ENCODE results near the gene KCTD2.
"Not testable (repeated sequence)": the region's sequence is repeated elsewhere in the genome, so short reads cannot be mapped to it uniquely, and the experiment has no call there.

KCTD2 gene

GRCh38 chr17:75065562-75066151, 18.6 kb downstream of the KCTD2 start:
- no peaks in the 10 kb centered on the region for H3K27me3 ChIP-seq (ENCODE audit: control insufficient read depth, insufficient read depth, low read length)
- H3K36me3 ChIP-seq (ENCODE audit: control insufficient read depth, insufficient read depth, low read length) = peaks cover 12% of the 10 kb centered on the region
- no CpG with 5 or more reads among the region's 6 CpGs for WGBS (ENCODE audit: insufficient coverage, insufficient read length)

DNA sequence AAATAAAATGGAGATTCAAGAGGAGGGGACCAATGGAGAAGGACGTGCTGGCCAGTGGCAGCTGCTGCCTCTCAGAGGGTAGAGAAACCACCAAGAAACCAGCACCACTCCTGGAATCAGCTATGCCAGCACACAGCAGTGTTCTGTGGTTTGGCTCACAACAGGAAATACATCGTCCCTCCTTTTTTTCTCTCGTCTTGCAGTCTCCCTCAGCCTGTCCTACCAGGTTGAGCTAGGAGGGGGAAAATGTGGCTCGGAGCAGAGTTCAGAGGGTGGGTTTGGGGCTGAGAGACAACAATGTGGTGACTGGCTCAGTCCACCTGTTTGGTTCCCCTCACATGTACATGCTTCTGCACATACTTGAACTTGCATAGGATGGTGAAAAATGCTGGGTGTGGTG, 20.8 kb downstream of the KCTD2 start:
- H3K27ac ChIP-seq (ENCODE audit: low read length) = no peak overlapping the region
- H3K9me3 ChIP-seq (ENCODE audit: control insufficient read depth, insufficient read depth, low read length) = no peaks in the 10 kb centered on the region
- H3K4me3 ChIP-seq (ENCODE audit: low read length) = no peak overlapping the region
- no peak for DNase-seq (ENCODE audit: low read depth, low spot score)
- H3K27me3 ChIP-seq (ENCODE audit: control insufficient read depth, insufficient read depth, low read length) = no peaks in the 10 kb centered on the region
- no peaks in the 10 kb centered on the region for H3K4me1 ChIP-seq (ENCODE audit: control insufficient read depth, insufficient read depth, low read length)
- H3K36me3 ChIP-seq (ENCODE audit: control insufficient read depth, insufficient read depth, low read length) = peaks cover 8% of the 10 kb centered on the region
- WGBS (ENCODE audit: insufficient coverage, insufficient read length) = no CpG with 5 or more reads among the region's 4 CpGs

More at GRCh38 chr17:75065562-75066151, 18.6 kb downstream of the KCTD2 start:
- Histone ChIP-seq H3K9me3 (ENCODE audit: control insufficient read depth, insufficient read depth, low read length) (no peaks in the 10 kb centered on the region), H3K27ac (ENCODE audit: low read length) (no peak overlapping the region), H3K4me3 (ENCODE audit: low read length) (no peak overlapping the region), H3K4me1 (ENCODE audit: control insufficient read depth, insufficient read depth, low read length) (no peaks in the 10 kb centered on the region)
- no peak for DNase-seq (ENCODE audit: low read depth, low spot score)

GRCh38 chr17:75068750-75069149, 21.7 kb downstream of the KCTD2 start:
- H3K9me3 ChIP-seq (ENCODE audit: control insufficient read depth, insufficient read depth, low read length) = no peaks in the 10 kb centered on the region
- H3K4me3 ChIP-seq (ENCODE audit: low read length) = no peak overlapping the region
- no peak overlapping the region for H3K27ac ChIP-seq (ENCODE audit: low read length)
- no peak for DNase-seq (ENCODE audit: low read depth, low spot score)
- no peaks in the 10 kb centered on the region for H3K27me3 ChIP-seq (ENCODE audit: control insufficient read depth, insufficient read depth, low read length)
- no peaks in the 10 kb centered on the region for H3K4me1 ChIP-seq (ENCODE audit: control insufficient read depth, insufficient read depth, low read length)
- WGBS (ENCODE audit: insufficient coverage, insufficient read length) = no CpG with 5 or more reads among the region's 8 CpGs
- no peaks in the 10 kb centered on the region; the same call in 1 of the 2 replicates for H3K36me3 ChIP-seq (ENCODE audit: control insufficient read depth, insufficient read depth, low read length)

GRCh38 chr17:75069783-75070182, 22.8 kb downstream of the KCTD2 start:
- no peak for DNase-seq (ENCODE audit: low read depth, low spot score)
- WGBS (ENCODE audit: insufficient coverage, insufficient read length) = no CpG with 5 or more reads among the region's 2 CpGs
- Histone ChIP-seq H3K4me1 (ENCODE audit: control insufficient read depth, insufficient read depth, low read length) (no peaks in the 10 kb centered on the region), H3K4me3 (ENCODE audit: low read length) (no peak overlapping the region), H3K36me3 (ENCODE audit: control insufficient read depth, insufficient read depth, low read length) (no peaks in the 10 kb centered on the region), H3K27ac (ENCODE audit: low read length) (no peak overlapping the region), H3K9me3 (ENCODE audit: control insufficient read depth, insufficient read depth, low read length) (no peaks in the 10 kb centered on the region), H3K27me3 (ENCODE audit: control insufficient read depth, insufficient read depth, low read length) (no peaks in the 10 kb centered on the region)

DNA sequence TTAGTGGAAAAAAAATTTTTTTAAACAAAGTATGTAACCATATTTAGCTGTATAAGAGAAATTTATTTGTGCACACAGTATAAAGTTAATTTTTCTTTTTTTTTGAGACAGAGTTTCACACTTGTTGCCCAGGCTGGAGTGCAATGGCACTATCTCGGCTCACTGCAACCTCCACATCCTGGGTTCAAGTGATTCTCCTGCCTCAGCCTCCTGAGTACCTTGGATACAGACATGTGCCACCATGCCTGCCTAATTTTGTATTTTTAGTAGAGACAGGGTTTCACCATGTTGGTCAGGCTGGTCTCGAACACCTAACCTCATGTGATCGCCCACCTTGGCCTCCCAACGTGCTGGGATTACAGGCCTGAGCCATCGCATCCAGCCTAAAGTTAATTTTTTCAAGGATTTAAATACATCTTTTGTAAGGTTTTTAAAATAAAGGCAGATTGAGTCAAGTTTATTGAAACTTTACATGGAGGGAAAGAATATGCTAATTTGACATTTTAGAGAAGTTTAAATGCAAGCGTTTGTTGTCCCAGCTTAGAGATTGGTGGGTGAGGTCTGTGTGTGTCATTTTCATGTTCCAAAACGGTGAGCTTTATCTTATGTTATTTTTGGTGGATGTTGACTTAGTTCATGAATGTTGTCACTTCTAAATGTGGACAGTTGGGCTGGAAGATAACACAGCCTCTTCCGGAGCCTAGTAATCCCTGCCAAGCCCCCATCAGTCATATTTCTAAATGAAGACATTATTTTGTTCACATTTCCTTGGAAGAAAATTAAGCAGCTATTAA, 24.6 kb downstream of the KCTD2 start:
- H3K27me3 ChIP-seq (ENCODE audit: control insufficient read depth, insufficient read depth, low read length); H3K27ac ChIP-seq (ENCODE audit: low read length); H3K36me3 ChIP-seq (ENCODE audit: control insufficient read depth, insufficient read depth, low read length); H3K4me3 ChIP-seq (ENCODE audit: low read length); H3K4me1 ChIP-seq (ENCODE audit: control insufficient read depth, insufficient read depth, low read length); H3K9me3 ChIP-seq (ENCODE audit: control insufficient read depth, insufficient read depth, low read length); DNase-seq (ENCODE audit: low read depth, low spot score): not testable (repeated sequence)
- no CpG with 5 or more reads among the region's 8 CpGs for WGBS (ENCODE audit: insufficient coverage, insufficient read length)

DNA sequence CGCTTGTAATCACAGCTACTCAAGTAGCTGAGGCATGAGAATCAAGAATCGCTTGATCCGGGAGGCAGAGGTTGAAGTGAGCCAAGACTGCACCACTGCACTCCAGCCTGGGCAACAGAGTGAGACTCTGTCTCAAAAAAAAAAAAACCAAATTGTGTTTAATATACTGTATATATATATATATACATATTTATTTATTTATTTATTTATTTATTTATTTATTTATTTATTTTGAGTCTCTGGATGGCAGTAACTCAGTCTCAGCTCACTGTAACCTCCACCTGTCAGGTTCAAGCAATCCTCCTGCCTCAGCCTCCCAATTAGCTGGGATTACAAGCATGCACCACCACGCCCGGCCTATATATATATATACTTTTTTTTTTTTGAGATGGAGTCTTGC, 25.9 kb downstream of the KCTD2 start:
- not testable (repeated sequence) for H3K9me3 ChIP-seq (ENCODE audit: control insufficient read depth, insufficient read depth, low read length); DNase-seq (ENCODE audit: low read depth, low spot score); H3K4me3 ChIP-seq (ENCODE audit: low read length); H3K27me3 ChIP-seq (ENCODE audit: control insufficient read depth, insufficient read depth, low read length); H3K27ac ChIP-seq (ENCODE audit: low read length); H3K36me3 ChIP-seq (ENCODE audit: control insufficient read depth, insufficient read depth, low read length); H3K4me1 ChIP-seq (ENCODE audit: control insufficient read depth, insufficient read depth, low read length)
- WGBS (ENCODE audit: insufficient coverage, insufficient read length) = no CpG with 5 or more reads among the region's 5 CpGs

GRCh38 chr17:75073618-75074047, 26.6 kb downstream of the KCTD2 start:
- Histone ChIP-seq H3K27ac (ENCODE audit: low read length) (no peak overlapping the region), H3K4me1 (ENCODE audit: control insufficient read depth, insufficient read depth, low read length) (peaks cover 3% of the 10 kb centered on the region; the same call in 1 of the 2 replicates), H3K27me3 (ENCODE audit: control insufficient read depth, insufficient read depth, low read length) (no peaks in the 10 kb centered on the region), H3K9me3 (ENCODE audit: control insufficient read depth, insufficient read depth, low read length) (no peaks in the 10 kb centered on the region), H3K4me3 (ENCODE audit: low read length) (no peak overlapping the region), H3K36me3 (ENCODE audit: control insufficient read depth, insufficient read depth, low read length) (no peaks in the 10 kb centered on the region)
- WGBS (ENCODE audit: insufficient coverage, insufficient read length) = no CpG with 5 or more reads among the region's 5 CpGs
- no peak for DNase-seq (ENCODE audit: low read depth, low spot score)

DNA sequence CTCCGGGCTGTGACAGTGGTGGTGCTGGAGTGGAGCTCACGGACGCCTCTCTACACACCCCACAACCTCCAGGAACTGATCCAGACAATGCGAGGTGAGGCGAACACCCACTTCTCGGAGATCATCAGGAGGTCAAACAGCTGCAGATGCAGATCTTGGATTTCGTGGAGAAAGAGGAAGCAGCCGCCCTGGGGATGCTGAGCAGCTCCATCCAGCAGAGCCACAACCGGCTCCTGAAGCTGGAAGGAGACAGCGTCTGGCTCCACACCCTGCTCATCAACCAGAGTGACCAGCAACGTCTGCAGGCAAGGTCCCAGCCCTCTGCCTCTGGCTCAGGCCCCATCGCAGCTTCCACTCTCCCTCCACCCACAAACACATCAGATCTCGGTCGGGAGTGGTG, 27.5 kb downstream of the KCTD2 start:
- H3K27ac ChIP-seq (ENCODE audit: low read length) = no peak overlapping the region
- no peak for DNase-seq (ENCODE audit: low read depth, low spot score)
- no peak overlapping the region for H3K4me3 ChIP-seq (ENCODE audit: low read length)
- no peaks in the 10 kb centered on the region for H3K9me3 ChIP-seq (ENCODE audit: control insufficient read depth, insufficient read depth, low read length)
- H3K4me1 ChIP-seq (ENCODE audit: control insufficient read depth, insufficient read depth, low read length) = peaks cover 3% of the 10 kb centered on the region; the same call in 1 of the 2 replicates
- no peaks in the 10 kb centered on the region for H3K36me3 ChIP-seq (ENCODE audit: control insufficient read depth, insufficient read depth, low read length)
- no CpG with 5 or more reads among the region's 14 CpGs for WGBS (ENCODE audit: insufficient coverage, insufficient read length)
- H3K27me3 ChIP-seq (ENCODE audit: control insufficient read depth, insufficient read depth, low read length) = no peaks in the 10 kb centered on the region

- Histone ChIP-seq H3K27ac (ENCODE audit: low read length) (no peak overlapping the region), H3K36me3 (ENCODE audit: control insufficient read depth, insufficient read depth, low read length) (no peaks in the 10 kb centered on the region), H3K27me3 (ENCODE audit: control insufficient read depth, insufficient read depth, low read length) (no peaks in the 10 kb centered on the region), H3K4me1 (ENCODE audit: control insufficient read depth, insufficient read depth, low read length) (peaks cover 3% of the 10 kb centered on the region; the same call in 1 of the 2 replicates), H3K4me3 (ENCODE audit: low read length) (no peak overlapping the region), H3K9me3 (ENCODE audit: control insufficient read depth, insufficient read depth, low read length) (no peaks in the 10 kb centered on the region)
- WGBS (ENCODE audit: insufficient coverage, insufficient read length) = no CpG with 5 or more reads among the region's 4 CpGs
- no peak for DNase-seq (ENCODE audit: low read depth, low spot score)
Observed at GRCh38 chr17:75075597-75076336, 28.7 kb downstream of the KCTD2 start.

GRCh38 chr17:75077072-75077495, 30.1 kb downstream of the KCTD2 start:
- DNase-seq (ENCODE audit: low read depth, low spot score) = no peak
- Histone ChIP-seq H3K27me3 (ENCODE audit: control insufficient read depth, insufficient read depth, low read length) (no peaks in the 10 kb centered on the region), H3K4me3 (ENCODE audit: low read length) (no peak overlapping the region)

More at GRCh38 chr17:75077072-75077495, 30.1 kb downstream of the KCTD2 start:
- Histone ChIP-seq H3K36me3 (ENCODE audit: control insufficient read depth, insufficient read depth, low read length) (no peaks in the 10 kb centered on the region), H3K9me3 (ENCODE audit: control insufficient read depth, insufficient read depth, low read length) (no peaks in the 10 kb centered on the region), H3K4me1 (ENCODE audit: control insufficient read depth, insufficient read depth, low read length) (peaks cover 3% of the 10 kb centered on the region; the same call in 1 of the 2 replicates), H3K27ac (ENCODE audit: low read length) (no peak overlapping the region)
- no CpG with 5 or more reads among the region's 30 CpGs for WGBS (ENCODE audit: insufficient coverage, insufficient read length)
